K562 (cell line): Measurements from ENCODE around the gene MAPK1IP1L. TPM values are rescaled to one million over a fixed set of nuclear protein-coding genes. Genes with fewer than 3 reads are reported as not detected.

ENCODE experiments used
- ATAC-seq: fragments of 200-7000 bp; cut with Tn5 transposase; 3 replicates; pipeline ENCODE4 v1.9.1; 2020; ENCODE audit warnings: moderate library complexity
- BruUV-seq: library from RNA; stranded (reverse); fragments of 400-500 nt; replicated peaks from 2 replicates; lab custom pipeline; 2021; lab: Mats Ljungman, UMichigan
- CTCF ChIA-PET: fragments of 300-600 bp; formaldehyde crosslinking; extraction: SDS; loops from one replicate; lab custom pipeline; 2021; ENCODE audit warnings: low intra/inter-chr PET ratio; lab: Yijun Ruan, JAX
- POLR2A ChIA-PET: fragments of 300-600, 350-650 bp; sonication (Branson Sonifier 250); formaldehyde crosslinking; extraction: SDS; loops from one replicate; lab custom pipeline; 2021; ENCODE audit warnings: antibody characterized with exemption, inconsistent platforms; lab: Yijun Ruan, JAX
- DNase-seq, 4 experiments: peaks; one replicate each; pipeline versions ENCODE4 v3.0.0 to v3.0.0-alpha.2; 2011 to 2018; ENCODE audit warnings: low spot score in 3 of 4, mixed read lengths in 3 of 4; ENCODE audit errors: extremely low read depth in 1 of 4
- FAIRE-seq: peaks from 2 replicates; lab custom pipeline; 2011; peaks lifted over from hg19 to GRCh38; lab: Jason Lieb, UNC
- H2AFZ ChIP-seq: 2 replicates; pipeline ENCODE4 v1.6.0; 2011; ENCODE audit warnings: low read depth, low read length, control low read depth, inconsistent platforms
- H3K27ac ChIP-seq: fragments of 200-600 bp; 3 replicates; pipeline ENCODE4 v1.8.0; 2011; ENCODE audit warnings: low read depth, mild to moderate bottlenecking, control low read depth, inconsistent platforms, low read length, moderate library complexity, mixed read lengths; ENCODE audit errors: extremely low read depth
- H3K27me3 ChIP-seq, 2 experiments: fragments of 300-600 bp in 1 of 2; 2 replicates in 1 of 2; 3 replicates in 1 of 2; pipeline versions ENCODE4 v1.6.0 to v1.8.0; 2011; ENCODE audit warnings: inconsistent platforms in 2 of 2, low read length in 2 of 2, mild to moderate bottlenecking in 1 of 2, mixed read lengths in 1 of 2, moderate library complexity in 1 of 2; ENCODE audit not compliant: control insufficient read depth in 2 of 2, insufficient read depth in 2 of 2
- H3K36me3 ChIP-seq: fragments of 300-600 bp; 3 replicates; pipeline ENCODE4 v1.8.0; 2011; ENCODE audit warnings: mild to moderate bottlenecking, low read length, inconsistent platforms; ENCODE audit not compliant: control insufficient read depth, insufficient read depth
- H3K4me1 ChIP-seq, 2 experiments: fragments of 200-600 bp in 1 of 2; replicated peaks in 1 of 2; 2 replicates in 1 of 2; 3 replicates in 1 of 2; pipeline versions ENCODE4 v1.5.1 to v1.8.0; 2011; ENCODE audit warnings: inconsistent platforms in 2 of 2, low read length in 2 of 2, mild to moderate bottlenecking in 1 of 2, mixed read lengths in 1 of 2, moderate library complexity in 1 of 2; ENCODE audit not compliant: control insufficient read depth in 2 of 2, insufficient read depth in 2 of 2
- H3K4me2 ChIP-seq: 2 replicates; pipeline ENCODE4 v1.6.1; 2011; ENCODE audit warnings: low read length, control low read depth, inconsistent platforms, mixed read lengths; ENCODE audit not compliant: insufficient read depth
- H3K4me3 ChIP-seq: fragments of 200-600 bp; sonication (generic), shearing (Covaris generic); 2 replicates; pipeline ENCODE4 v1.5.1; 2016; ENCODE audit warnings: control low read depth, inconsistent platforms
- H3K79me2 ChIP-seq: fragments of 200-600 bp; 3 replicates; pipeline ENCODE4 v1.8.0; 2011; ENCODE audit warnings: low read length, inconsistent platforms; ENCODE audit not compliant: control insufficient read depth, insufficient read depth
- H3K9ac ChIP-seq, 2 experiments: 2 replicates each; pipeline versions ENCODE4 v1.6.0 to v1.6.1; 2011; ENCODE audit warnings: low read depth in 2 of 2, low read length in 2 of 2, control low read depth in 1 of 2, inconsistent platforms in 1 of 2, mild to moderate bottlenecking in 1 of 2, mixed read lengths in 1 of 2; ENCODE audit not compliant: insufficient read depth in 1 of 2
- H3K9me1 ChIP-seq: one replicate; pipeline ENCODE4 v1.6.0; 2011; ENCODE audit warnings: inconsistent platforms, mild to moderate bottlenecking, low read length, moderate library complexity; ENCODE audit not compliant: control insufficient read depth, insufficient read depth
- H3K9me3 ChIP-seq: replicated peaks from 2 replicates; pipeline ENCODE4 v1.5.1; 2011; ENCODE audit warnings: low read depth, low read length, inconsistent platforms; ENCODE audit not compliant: control insufficient read depth, insufficient read depth
- H4K20me1 ChIP-seq: replicated peaks from 2 replicates; pipeline ENCODE4 v1.6.1; 2011; ENCODE audit warnings: low read length, inconsistent platforms, mixed read lengths; ENCODE audit not compliant: control insufficient read depth, insufficient read depth
- CCAR2 ChIP-seq: fragments of 200-400 bp; formaldehyde crosslinking; IDR thresholded peaks from 2 replicates; pipeline ENCODE4 v1.6.1; 2017; ENCODE audit warnings: mild to moderate bottlenecking, low read depth, low read length
- CREB3L1 ChIP-seq: fragments of 450-650 bp; IDR thresholded peaks from 2 replicates; pipeline ENCODE4 v1.6.1; 2014; ENCODE audit warnings: low read depth, mild to moderate bottlenecking, moderate library complexity, borderline replicate concordance
- E2F4 ChIP-seq: sonication (generic); formaldehyde crosslinking; IDR thresholded peaks from 2 replicates; pipeline ENCODE4 v1.8.0; 2022; ENCODE audit warnings: mild to moderate bottlenecking, low read depth, missing genetic modification reagents
- HMGN3 ChIP-seq: IDR thresholded peaks from 2 replicates; pipeline ENCODE4 v1.6.1; 2011; ENCODE audit warnings: borderline replicate concordance, low read depth, mild to moderate bottlenecking, mixed read lengths, low read length; ENCODE audit not compliant: insufficient read length; ENCODE audit errors: extremely low read depth
- ID3 ChIP-seq, 2 experiments: fragments of 250-450 bp in 1 of 2; fragments of 450-650 bp in 1 of 2; sonication (Bioruptor Pico) in 1 of 2; IDR thresholded peaks; 2 replicates each; pipeline versions ENCODE4 v1.6.1 to v1.8.0; 2016 to 2021; ENCODE audit warnings: mild to moderate bottlenecking in 2 of 2, moderate library complexity in 2 of 2, missing compliant biosample characterization in 1 of 2, missing genetic modification characterization in 1 of 2
- KDM1A ChIP-seq, 2 experiments: fragments of 450-650 bp; IDR thresholded peaks; 2 replicates each; pipeline ENCODE4 v1.6.1; 2016; ENCODE audit warnings: mild to moderate bottlenecking in 2 of 2
- KLF13 ChIP-seq: fragments of 450-650 bp; IDR thresholded peaks from 2 replicates; pipeline ENCODE4 v1.6.1; 2016; ENCODE audit warnings: missing genetic modification characterization, low read depth, mild to moderate bottlenecking, missing compliant biosample characterization, moderate library complexity, borderline replicate concordance
- LARP7 ChIP-seq: fragments of 450-650 bp; IDR thresholded peaks from 2 replicates; pipeline ENCODE4 v1.6.1; 2016
- MAFF ChIP-seq: IDR thresholded peaks from 2 replicates; pipeline ENCODE4 v1.6.1; 2012; ENCODE audit warnings: low read length, improper control_type of control experiment
- MTA1 ChIP-seq: fragments of 450-650 bp; IDR thresholded peaks from 2 replicates; pipeline ENCODE4 v1.6.1; 2017; ENCODE audit warnings: borderline replicate concordance
- ZNF263 ChIP-seq: sonication (generic); formaldehyde crosslinking; IDR thresholded peaks from 2 replicates; pipeline ENCODE4 v1.8.0; 2022; ENCODE audit warnings: mild to moderate bottlenecking, missing genetic modification reagents, borderline replicate concordance
- ZNF551 ChIP-seq: fragments of 250-450 bp; sonication (Bioruptor Pico); IDR thresholded peaks from 2 replicates; pipeline ENCODE4 v1.5.0; 2021; ENCODE audit warnings: mild to moderate bottlenecking, moderate library complexity
- ZNF695 ChIP-seq: fragments of 450-650 bp; formaldehyde crosslinking; IDR thresholded peaks from 2 replicates; pipeline ENCODE4 v1.4.0; 2020; ENCODE audit warnings: mild to moderate bottlenecking, moderate library complexity
- ZNF830 ChIP-seq: fragments of 250-450 bp; sonication (Bioruptor Pico); IDR thresholded peaks from 2 replicates; pipeline ENCODE4 v1.5.0; 2021; ENCODE audit warnings: mild to moderate bottlenecking
- ZSCAN29 ChIP-seq: fragments of 450-650 bp; IDR thresholded peaks from 2 replicates; pipeline ENCODE4 v1.6.1; 2017
- WGBS: fragments of 100-300 bp; shearing (Covaris generic); methylation state at CpG from one replicate; pipeline ENCODE4 v1.1.6; 2016; ENCODE audit warnings: low coverage, mixed read lengths; ENCODE audit not compliant: insufficient coverage; ENCODE audit errors: missing lambda C conversion rate; 5-methylcytosine and 5-hydroxymethylcytosine counted together
- in situ Hi-C: fragments of 300-500 bp; cut with MboI; formaldehyde crosslinking; loops from 4 replicates; pipeline ENCODE4 v1.15.0; 2018; ENCODE audit warnings: inconsistent platforms, mixed read lengths
- intact Hi-C: fragments of 100-400 bp; cut with micrococcal nuclease; formaldehyde crosslinking; loops from 2 replicates; pipeline ENCODE4 v1.14.2; 2022
- polyA plus RNA-seq, 8 experiments: library from polyadenylated mRNA; depleted of rRNA in 4 of 8; stranded (reverse) in 5 of 8; unstranded in 3 of 8; fragments of >200 nt; fragmentation: Nextera tagmentation in 2 of 8; fragmentation: Illumina TruSeq in 1 of 8; extraction: Ambion mirVana in 2 of 8; extraction: Trizol in 1 of 8; gene quantifications; 2 replicates each; pipeline versions ENCODE4 v1.2.1 to v1.2.3, GENCODE V29; 2011 to 2014; ENCODE audit warnings: inconsistent platforms in 1 of 8, missing spikeins in 1 of 8
- total RNA-seq, 7 experiments: library from RNA; depleted of rRNA in 6 of 7; stranded (reverse); fragments of >200 nt in 6 of 7; fragmentation: Illumina TruSeq in 2 of 7; extraction: Trizol in 2 of 7; gene quantifications; 2 replicates each; pipeline versions ENCODE4 v1.2.1 to v1.2.3, GENCODE V29; 2011 to 2021; ENCODE audit warnings: low replicate concordance in 1 of 7

The MAPK1IP1L gene
- total and polyA plus RNA-seq, 9 of the 15 experiments (the other 6 are each of a cell fraction or from before 2014, with no cell fraction given): 32.7 to 99.4 (median 49.8) TPM

GRCh38 chr14:55059333-55059732, 7.9 kb downstream of the MAPK1IP1L start:
- DNase-seq (no peak), FAIRE-seq (no peak), ATAC-seq (no peak)
- Histone ChIP-seq H2AFZ (no peak overlapping the region), H3K4me2 (no peak overlapping the region), H3K4me3 (no peak overlapping the region), H3K9ac (no peak overlapping the region), H3K36me3 (peaks cover 76% of the 10 kb centered on the region), H4K20me1 (no peaks in the 10 kb centered on the region), H3K27ac (no peak overlapping the region), H3K9me1 (peaks cover 3% of the 10 kb centered on the region), H3K79me2 (peaks cover 71% of the 10 kb centered on the region), H3K4me1 (peaks cover 0 to 2% of the 10 kb centered on the region in 2 experiments; a peak in 3 of 5 replicates), H3K9me3 (no peaks in the 10 kb centered on the region), H3K27me3 (no peaks in the 10 kb centered on the region)
- ChIA-PET POLR2A (interaction anchor here (0.9 to 1.7 kb wide), 4 partner anchors 8 to 22 kb away, joined by 3 to 5 read pairs (median 4); partner anchors contain the start of gene MAPK1IP1L), CTCF (no interaction called here)
- no peak for TF ChIP-seq ID3 (CRISPR knock-in tag; IDR thresholded peaks at IDR 0.05)
- TF ChIP-seq ID3 (tag; IDR thresholded peaks at IDR 0.05): no peak
- no peak for TF ChIP-seq ZNF695 (CRISPR knock-in tag)
- TF ChIP-seq ZSCAN29: no peak
- TF ChIP-seq MTA1: no peak
- TF ChIP-seq ZNF551 (CRISPR knock-in tag): no peak
- no peak for TF ChIP-seq KLF13 (tag)
- TF ChIP-seq KDM1A (IDR thresholded peaks at IDR 0.05): no peak
- TF ChIP-seq HMGN3: no peak
- TF ChIP-seq ZNF263 (CRISPR knock-in tag): no peak
- no peak for TF ChIP-seq CREB3L1
- TF ChIP-seq MAFF: no peak
- TF ChIP-seq ZNF830: no peak
- TF ChIP-seq CCAR2: no peak
- TF ChIP-seq LARP7: no peak
- TF ChIP-seq E2F4 (CRISPR knock-in tag): no peak
- 94% methylated on average over 5 of the region's 5 CpGs for WGBS
- BruUV-seq: no TSS peak
- intact Hi-C loops: no loop called here
- in situ Hi-C loops: no loop called here
